Body of pancreas (tissue), 4 donors: ENCODE measurements around the gene API5. TPM values are rescaled to one million over a fixed set of nuclear protein-coding genes. Genes with fewer than 3 reads are reported as not detected.

Experiments
- ATAC-seq: fragments of 150-250 bp; one replicate; pipeline ENCODE4 v1.9.1; 2016
- DNase-seq, 4 donors: peaks; one replicate each; pipeline ENCODE4 v3.0.0-alpha.2; 2019
- H3K27ac ChIP-seq, 4 donors: fragments of 200-600 bp; sonication (generic); 1 replicate in 3 of 4; 2 replicates in 1 of 4; pipeline versions ENCODE4 v1.5.1 to v1.6.1; 2016 to 2019; ENCODE audit warnings: mild to moderate bottlenecking in 1 of 4, mixed read lengths in 1 of 4, moderate library complexity in 1 of 4
- H3K27me3 ChIP-seq, 2 donors: fragments of 200-600 bp; sonication (generic); one replicate each; pipeline ENCODE4 v1.6.0; 2016; ENCODE audit warnings: mild to moderate bottlenecking in 1 of 2
- H3K36me3 ChIP-seq, 2 donors: fragments of 200-600 bp; sonication (generic); replicated peaks in 1 of 2; 2 replicates each; pipeline ENCODE4 v1.5.1; 2016; ENCODE audit warnings: low read depth in 2 of 2; ENCODE audit not compliant: insufficient read depth in 1 of 2
- H3K4me1 ChIP-seq: fragments of 200-600 bp; sonication (generic); one replicate; pipeline ENCODE4 v1.6.0; 2016
- H3K4me3 ChIP-seq, 2 donors: fragments of 200-600 bp; sonication (generic); 1 replicate in 1 of 2; 2 replicates in 1 of 2; pipeline ENCODE4 v1.5.1; 2016 to 2019
- H3K9me3 ChIP-seq, 3 donors: fragments of 200-600 bp; sonication (generic); 1 replicate in 2 of 3; 2 replicates in 1 of 3; pipeline ENCODE4 v1.5.1; 2016
- POLR2A ChIP-seq, 3 donors: fragments of 450-650 bp; IDR thresholded peaks; one replicate each; pipeline ENCODE4 v1.6.1; 2016; ENCODE audit warnings: antibody characterized with exemption in 3 of 3, mild to moderate bottlenecking in 2 of 3
- WGBS, 2 donors: methylation state at CpG; one replicate each; pipeline ENCODE4 v1.1.5; 2017; 5-methylcytosine and 5-hydroxymethylcytosine counted together
- intact Hi-C: fragments of 100-400 bp; cut with DNase I; formaldehyde crosslinking; loops from one replicate; pipeline ENCODE4 v1.15.1; 2023
- total RNA-seq, 2 donors: library from RNA; depleted of rRNA; stranded (reverse); fragments of >200 nt; gene quantifications; one replicate each; pipeline ENCODE4 v1.1.0, GENCODE V29; 2016
- TF ChIP-seq, protein P1 (sequence below), 7 experiments: fragments of 450-650 bp in 4 of 7; fragments of 200-600 bp in 3 of 7; sonication (generic) in 3 of 7; IDR thresholded peaks; one replicate each; pipeline ENCODE4 v1.5.1; 2016 to 2019; ENCODE audit warnings: antibody characterized with exemption in 7 of 7

Gene API5
- total RNA-seq, 2 donors from 2014 or later, result 32.7 to 45.8 TPM

DNA sequence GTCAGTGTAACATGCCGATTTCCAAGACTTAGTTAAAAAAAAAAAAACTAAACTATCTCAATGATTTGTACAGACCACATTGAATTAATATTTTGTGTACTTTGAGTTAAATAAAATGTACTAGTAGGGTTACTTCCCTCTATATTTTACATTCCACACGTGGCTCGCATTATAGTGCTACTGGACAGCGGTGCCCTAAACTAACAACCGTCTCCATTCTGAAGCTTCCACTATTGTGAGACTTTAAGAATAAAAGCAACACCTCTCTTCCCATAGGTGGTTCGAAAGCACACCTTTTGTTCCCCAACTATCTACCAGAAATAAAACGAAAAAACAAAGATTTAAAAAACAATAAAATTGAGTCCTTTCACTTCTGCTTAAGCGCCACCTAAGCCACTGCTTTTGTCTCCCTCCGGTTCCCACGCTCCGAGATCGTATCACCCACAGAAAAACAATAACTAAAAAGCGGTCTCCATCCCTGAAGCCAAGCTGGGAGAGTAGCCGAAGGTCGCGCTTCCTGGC lies 46.5 kb downstream of the API5 start:
- Histone ChIP-seq H3K36me3 (no peaks in the 10 kb centered on the region), H3K4me3 (peak overlapping the region; percentile 96 to 98), H3K9me3 (no peaks in the 10 kb centered on the region), H3K27ac (peak overlapping the region; percentile 82 to 95 (median 91)), H3K27me3 (no peaks in the 10 kb centered on the region), H3K4me1 (peaks cover 28% of the 10 kb centered on the region)
- DNase-seq (no peak), ATAC-seq (no peak)
- intact Hi-C loops, result no loop called here
- WGBS, 2 donors, result 3 to 7% methylated on average over 16 of the region's 16 CpGs
- TF ChIP-seq, protein P1, sequence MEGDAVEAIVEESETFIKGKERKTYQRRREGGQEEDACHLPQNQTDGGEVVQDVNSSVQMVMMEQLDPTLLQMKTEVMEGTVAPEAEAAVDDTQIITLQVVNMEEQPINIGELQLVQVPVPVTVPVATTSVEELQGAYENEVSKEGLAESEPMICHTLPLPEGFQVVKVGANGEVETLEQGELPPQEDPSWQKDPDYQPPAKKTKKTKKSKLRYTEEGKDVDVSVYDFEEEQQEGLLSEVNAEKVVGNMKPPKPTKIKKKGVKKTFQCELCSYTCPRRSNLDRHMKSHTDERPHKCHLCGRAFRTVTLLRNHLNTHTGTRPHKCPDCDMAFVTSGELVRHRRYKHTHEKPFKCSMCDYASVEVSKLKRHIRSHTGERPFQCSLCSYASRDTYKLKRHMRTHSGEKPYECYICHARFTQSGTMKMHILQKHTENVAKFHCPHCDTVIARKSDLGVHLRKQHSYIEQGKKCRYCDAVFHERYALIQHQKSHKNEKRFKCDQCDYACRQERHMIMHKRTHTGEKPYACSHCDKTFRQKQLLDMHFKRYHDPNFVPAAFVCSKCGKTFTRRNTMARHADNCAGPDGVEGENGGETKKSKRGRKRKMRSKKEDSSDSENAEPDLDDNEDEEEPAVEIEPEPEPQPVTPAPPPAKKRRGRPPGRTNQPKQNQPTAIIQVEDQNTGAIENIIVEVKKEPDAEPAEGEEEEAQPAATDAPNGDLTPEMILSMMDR (IDR thresholded peaks at IDR 0.05), result no peak
- TF ChIP-seq POLR2A (IDR thresholded peaks at IDR 0.05), result no peak

DNA sequence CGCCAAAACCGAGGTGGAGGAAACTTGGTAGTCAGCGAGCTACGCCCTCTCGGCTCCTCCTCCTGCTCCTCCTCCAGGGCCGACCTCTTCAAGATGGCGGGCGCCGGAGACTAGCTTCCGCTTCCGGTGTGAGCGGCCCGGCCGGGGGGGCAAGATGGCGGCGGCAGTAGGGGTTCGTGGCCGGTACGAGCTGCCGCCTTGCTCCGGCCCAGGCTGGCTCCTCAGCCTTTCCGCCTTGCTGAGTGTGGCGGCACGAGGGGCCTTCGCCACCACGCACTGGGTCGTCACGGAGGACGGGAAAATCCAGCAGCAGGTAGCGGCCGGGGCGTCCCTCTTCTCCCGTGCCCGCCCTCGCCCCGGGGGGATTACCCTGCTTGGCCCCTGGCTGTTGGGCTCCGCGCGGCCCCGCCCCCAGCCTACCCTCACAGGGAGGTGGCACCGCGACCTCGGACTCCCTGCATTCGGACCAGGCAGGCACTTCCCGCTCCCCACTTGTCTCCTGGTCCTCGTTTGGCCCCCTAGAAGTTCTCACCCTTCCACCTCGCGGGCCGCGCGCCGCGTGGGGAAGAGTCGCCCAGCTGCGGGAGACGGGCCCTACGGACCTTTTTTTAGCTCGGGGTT lies 47.1 kb downstream of the API5 start, which contains the start of gene TTC17:
TTC17 (plus strand) TSS at position 120 of the 621 bp plus-strand sequence; CDS start at position 155, 35 bp downstream.
- intact Hi-C loops, result no loop called here
- Histone ChIP-seq H3K36me3 (no peaks in the 10 kb centered on the region), H3K4me3 (peak within 1 kb of the TSS; percentile 96 to 98), H3K4me1 (peaks cover 28% of the 10 kb centered on the region), H3K9me3 (no peaks in the 10 kb centered on the region), H3K27ac (peak within 1 kb of the TSS; percentile 82 to 95 (median 91)), H3K27me3 (no peaks in the 10 kb centered on the region)
- DNase-seq (peak; percentile 94 to 96 (median 94)), ATAC-seq (peak; percentile 99)
- TF ChIP-seq, protein P1 (IDR thresholded peaks at IDR 0.05), result no peak
- peak; percentile 74 to 93 (median 93) for TF ChIP-seq POLR2A (IDR thresholded peaks at IDR 0.05)
- WGBS, 2 donors, result 1% methylated on average over 24 to 49 of the region's 58 CpGs

DNA sequence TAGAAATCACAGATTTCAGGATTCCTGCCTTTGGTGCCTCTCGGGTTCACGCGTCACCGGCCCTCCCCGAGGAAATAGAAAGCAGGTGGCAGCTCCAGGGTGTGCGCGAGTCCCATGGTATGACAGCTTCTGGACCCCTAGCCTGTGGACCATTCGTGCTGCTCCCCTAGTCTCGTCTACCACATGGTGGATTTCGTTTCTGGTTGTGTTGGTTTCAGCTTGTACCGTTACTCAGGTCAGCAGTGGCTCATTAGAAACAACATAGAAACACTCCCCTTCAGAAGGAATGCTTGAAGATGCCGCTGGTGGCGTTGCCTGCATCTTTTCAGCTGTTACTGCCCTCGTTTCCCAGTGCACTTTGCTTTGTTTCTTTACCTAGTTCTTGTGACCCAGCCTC lies 47.6 kb downstream of the API5 start:
- DNase-seq (no peak), ATAC-seq (peak; percentile 28)
- intact Hi-C loops, result no loop called here
- WGBS, 2 donors, result 0% methylated on average over 14 of the region's 14 CpGs
- Histone ChIP-seq H3K4me1 (peaks cover 28% of the 10 kb centered on the region), H3K27me3 (no peaks in the 10 kb centered on the region), H3K27ac (peak overlapping the region; percentile 82 to 95 (median 91)), H3K9me3 (no peaks in the 10 kb centered on the region), H3K36me3 (no peaks in the 10 kb centered on the region), H3K4me3 (peak overlapping the region; percentile 96 to 98)
- no peak for TF ChIP-seq POLR2A (IDR thresholded peaks at IDR 0.05)
- TF ChIP-seq, protein P1 (IDR thresholded peaks at IDR 0.05), result no peak

DNA sequence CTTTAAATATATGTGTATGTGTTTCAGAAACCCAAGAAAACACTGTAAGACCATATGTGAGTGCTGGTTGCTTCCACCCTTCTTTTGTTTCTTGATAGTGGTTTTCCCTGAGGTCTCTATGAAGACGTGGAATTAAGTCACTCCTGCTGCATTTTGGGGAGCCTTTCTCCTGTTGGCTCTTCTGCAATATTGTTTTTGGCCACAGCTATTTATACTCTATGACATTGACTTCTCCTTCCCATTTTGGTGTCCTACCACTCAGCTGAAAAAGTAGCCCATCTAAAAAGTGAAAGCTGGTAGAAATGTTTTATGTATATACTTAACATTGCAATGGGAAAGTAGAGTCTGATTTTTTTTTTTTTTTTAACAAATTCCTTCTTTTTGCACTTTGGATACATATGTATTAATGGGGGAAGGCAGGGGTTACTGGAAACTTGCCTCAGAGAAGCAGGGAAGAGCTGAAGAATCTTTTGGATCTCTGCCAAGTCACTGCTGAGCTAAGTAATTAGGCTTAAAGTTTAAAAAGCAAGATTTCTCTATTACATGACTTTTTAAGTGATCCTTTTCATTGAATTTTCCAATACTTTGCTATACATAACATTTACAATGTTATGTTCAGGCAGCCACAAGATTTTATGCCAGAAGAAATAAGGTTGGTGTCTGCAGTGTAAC lies 48.7 kb downstream of the API5 start:
- Histone ChIP-seq H3K27me3 (no peaks in the 10 kb centered on the region), H3K36me3 (no peaks in the 10 kb centered on the region), H3K9me3 (no peaks in the 10 kb centered on the region), H3K27ac (no peak overlapping the region), H3K4me1 (peaks cover 28% of the 10 kb centered on the region), H3K4me3 (no peak overlapping the region)
- WGBS, 2 donors, result 21 to 28% methylated on average over 1 of the region's 1 CpG
- intact Hi-C loops, result no loop called here
- DNase-seq (no peak), ATAC-seq (no peak)
- TF ChIP-seq POLR2A (IDR thresholded peaks at IDR 0.05), result no peak
- TF ChIP-seq, protein P1 (IDR thresholded peaks at IDR 0.05), result no peak
